HCT116 (cell line): ENCODE results near the gene GNLY. TPM values are rescaled to one million over a fixed set of nuclear protein-coding genes. Genes with fewer than 3 reads are reported as not detected.

Source experiments
- ATAC-seq: fragments of 200-7000 bp; cut with Tn5 transposase; 2 replicates; pipeline ENCODE4 v1.9.1; 2020; ENCODE audit warnings: mild to moderate bottlenecking, moderate library complexity
- BruUV-seq: library from RNA; stranded (reverse); fragments of 400-500 nt; replicated peaks from 2 replicates; lab custom pipeline; 2021; lab: Mats Ljungman, UMichigan
- CTCF ChIA-PET: fragments of 300-600 bp; sonication (Branson Sonifier 250); formaldehyde crosslinking; loops from one replicate; lab custom pipeline; 2021; ENCODE audit warnings: antibody characterized with exemption; lab: Charles Lee
- POLR2A ChIA-PET: fragments of 300-600, 350-600 bp; sonication (Branson Sonifier 250); formaldehyde crosslinking; loops from one replicate; lab custom pipeline; 2021; ENCODE audit warnings: antibody characterized with exemption; lab: Charles Lee
- RAD21 ChIA-PET, 2 experiments: fragments of 300-600 bp; sonication (Branson Sonifier 250); formaldehyde crosslinking; loops; one replicate each; lab custom pipeline; 2023; ENCODE audit warnings: low total read pairs in 2 of 2; ENCODE audit not compliant: uncharacterized antibody in 2 of 2, unreplicated experiment in 2 of 2, low non-redundant PET in 1 of 2; lab: Charles Lee
- DNase-seq: peaks from one replicate; pipeline ENCODE4 v3.0.0-alpha.2; 2010; ENCODE audit warnings: low read depth, low spot score
- H2AFZ ChIP-seq: fragments of 200-600 bp; shearing (Covaris generic), sonication (generic); 2 replicates; pipeline ENCODE4 v1.6.1; 2017; ENCODE audit warnings: low read depth, mixed run types, mixed read lengths, antibody characterized with exemption, low read length; ENCODE audit not compliant: poor library complexity, severe bottlenecking
- H3K27ac ChIP-seq: 2 replicates; pipeline ENCODE4 v1.5.1; 2012; ENCODE audit warnings: low read depth, low read length
- H3K27me3 ChIP-seq: fragments of 200-600 bp; sonication (generic); 2 replicates; pipeline ENCODE4 v1.6.1; 2016; ENCODE audit warnings: mixed run types, low read length, mixed read lengths; ENCODE audit not compliant: insufficient read depth
- H3K36me3 ChIP-seq, 2 experiments: fragments of 200-500 bp in 1 of 2; fragments of 200-600 bp in 1 of 2; sonication (Bioruptor generic) in 1 of 2; sonication (generic) in 1 of 2; 2 replicates each; pipeline versions ENCODE4 v1.5.1 to v1.6.1; 2014 to 2016; ENCODE audit warnings: low read length in 2 of 2, inconsistent platforms in 1 of 2, mixed read lengths in 1 of 2, mixed run types in 1 of 2; ENCODE audit not compliant: insufficient read depth in 2 of 2, control insufficient read depth in 1 of 2
- H3K4me1 ChIP-seq, 2 experiments: fragments of 200-600 bp in 1 of 2; sonication (generic) in 1 of 2; 2 replicates each; pipeline versions ENCODE4 v1.5.1 to v1.6.1; 2012 to 2017; ENCODE audit warnings: low read length in 2 of 2, inconsistent platforms in 1 of 2, mild to moderate bottlenecking in 1 of 2, mixed read lengths in 1 of 2, mixed run types in 1 of 2, moderate library complexity in 1 of 2; ENCODE audit not compliant: insufficient read depth in 2 of 2, control insufficient read depth in 1 of 2
- H3K4me2 ChIP-seq: fragments of 200-600 bp; sonication (generic); 2 replicates; pipeline ENCODE4 v1.6.1; 2017; ENCODE audit warnings: mixed run types, low read length, mixed read lengths
- H3K4me3 ChIP-seq, 2 experiments: fragments of 200-600 bp in 1 of 2; sonication (generic) in 1 of 2; replicated peaks in 1 of 2; 2 replicates each; pipeline ENCODE4 v1.5.1; 2011 to 2016; ENCODE audit warnings: low read length in 2 of 2, control low read depth in 1 of 2, low read depth in 1 of 2, mild to moderate bottlenecking in 1 of 2, mixed read lengths in 1 of 2, mixed run types in 1 of 2
- H3K79me2 ChIP-seq: fragments of 200-600 bp; sonication (generic); 2 replicates; pipeline ENCODE4 v1.6.1; 2017; ENCODE audit warnings: mild to moderate bottlenecking, mixed run types, low read length, moderate library complexity, mixed read lengths; ENCODE audit not compliant: insufficient read depth
- H3K9ac ChIP-seq: fragments of 200-600 bp; sonication (generic); 2 replicates; pipeline ENCODE4 v1.6.1; 2016; ENCODE audit warnings: low read length, mixed read lengths
- H3K9me2 ChIP-seq: fragments of 200-600 bp; sonication (generic), shearing (Covaris generic); 2 replicates; pipeline ENCODE4 v1.6.1; 2017; ENCODE audit warnings: mixed run types, mild to moderate bottlenecking, moderate library complexity; ENCODE audit not compliant: insufficient read depth
- H3K9me3 ChIP-seq, 2 experiments: fragments of 200-500 bp in 1 of 2; fragments of 200-600 bp in 1 of 2; sonication (Bioruptor generic) in 1 of 2; sonication (generic) in 1 of 2; 2 replicates each; pipeline ENCODE4 v1.6.1; 2014 to 2017; ENCODE audit warnings: low read length in 2 of 2, mixed read lengths in 2 of 2, inconsistent platforms in 1 of 2, low read depth in 1 of 2, mild to moderate bottlenecking in 1 of 2, mixed run types in 1 of 2, moderate library complexity in 1 of 2; ENCODE audit not compliant: control insufficient read depth in 1 of 2, insufficient read depth in 1 of 2
- H4K20me1 ChIP-seq: fragments of 200-600 bp; sonication (generic), shearing (Covaris generic); 2 replicates; pipeline ENCODE4 v1.6.1; 2017; ENCODE audit warnings: mixed run types, mild to moderate bottlenecking, moderate library complexity; ENCODE audit not compliant: insufficient read depth
- POLR2AphosphoS5 ChIP-seq: IDR thresholded peaks from 2 replicates; pipeline ENCODE4 v1.6.1; 2011; ENCODE audit warnings: mild to moderate bottlenecking, low read depth, low read length, moderate library complexity
- SIN3A ChIP-seq: IDR thresholded peaks from 2 replicates; pipeline ENCODE4 v1.6.1; 2012; ENCODE audit warnings: low read depth
- ZFX ChIP-seq: fragments of 450-650 bp; IDR thresholded peaks from 2 replicates; pipeline ENCODE4 v1.6.1; 2017
- intact Hi-C: fragments of 100-400 bp; cut with micrococcal nuclease; formaldehyde crosslinking; loops from 2 replicates; pipeline ENCODE4 v1.10.0; 2022
- total RNA-seq: library from RNA; stranded (reverse); gene quantifications from one replicate; pipeline ENCODE4 v1.2.1, GENCODE V29; 2021; ENCODE audit not compliant: unreplicated experiment
- TF ChIP-seq, protein P1 (sequence below): IDR thresholded peaks from 2 replicates; pipeline ENCODE4 v1.6.1; 2012
- TF ChIP-seq, protein P2 (sequence below): IDR thresholded peaks from 2 replicates; pipeline ENCODE4 v1.6.1; 2011; ENCODE audit warnings: mild to moderate bottlenecking, low read length, moderate library complexity; ENCODE audit not compliant: insufficient replicate concordance; ENCODE audit errors: extremely low read depth
- TF ChIP-seq, protein P3 (sequence below): IDR thresholded peaks from 2 replicates; pipeline ENCODE4 v1.6.1; 2012; ENCODE audit warnings: low read depth
- TF ChIP-seq, protein P4 (sequence below), 3 experiments: fragments of 200-600 bp in 1 of 3; sonication (generic) in 1 of 3; IDR thresholded peaks in 2 of 3; conservative IDR thresholded peaks in 1 of 3; 2 replicates each; pipeline ENCODE4 v1.5.1; 2012 to 2017; ENCODE audit warnings: low read depth in 2 of 3, low read length in 2 of 3, antibody characterized with exemption in 1 of 3, borderline replicate concordance in 1 of 3, control low read depth in 1 of 3, mild to moderate bottlenecking in 1 of 3, mixed read lengths in 1 of 3, mixed run types in 1 of 3, moderate library complexity in 1 of 3; ENCODE audit not compliant: insufficient read depth in 1 of 3

GNLY gene
- total RNA-seq, 1 experiment from 2014 or later: 0.74 TPM

DNA sequence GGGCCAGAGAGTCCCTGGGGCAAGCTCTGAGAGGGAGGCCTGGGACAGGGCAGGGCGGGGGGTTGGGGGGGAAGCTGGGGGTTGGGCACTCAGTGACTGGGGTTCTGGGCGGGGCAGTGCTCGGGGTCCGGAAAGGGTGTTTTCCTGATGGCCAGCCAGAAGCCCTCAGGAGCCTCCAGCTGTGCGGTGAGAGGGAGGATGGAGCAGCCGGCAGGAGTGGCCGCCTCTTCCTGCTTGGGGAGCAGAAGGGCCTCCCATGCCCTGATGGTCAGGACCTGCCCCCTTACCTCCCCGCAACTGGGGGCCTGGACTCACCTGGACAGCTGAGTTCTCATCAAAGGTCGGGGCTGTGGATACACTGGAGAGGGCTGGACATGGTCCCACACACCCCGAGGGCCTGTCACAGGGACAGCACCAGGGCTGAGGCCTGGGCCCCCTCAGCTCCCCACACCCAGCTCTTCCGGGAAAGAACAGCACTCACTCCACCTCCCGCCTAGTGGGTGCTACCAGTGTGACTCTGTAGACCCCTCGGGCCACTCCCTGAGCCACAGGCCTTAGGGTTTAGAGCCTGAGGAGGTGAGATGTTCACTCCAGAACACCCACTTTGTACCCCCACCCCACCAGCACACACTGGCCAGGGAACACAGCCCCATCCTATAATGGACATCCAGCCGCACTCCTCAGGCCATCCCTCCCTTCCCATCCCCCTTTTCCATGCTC, 32.9 kb upstream of the GNLY start:
- Histone ChIP-seq H3K4me3 (no peak overlapping the region), H3K27me3 (no peaks in the 10 kb centered on the region), H3K9me2 (no peaks in the 10 kb centered on the region), H3K9me3 (no peaks in the 10 kb centered on the region)
- RAD21 ChIA-PET: no interaction called here
- intact Hi-C loops: no loop called here
- TF ChIP-seq, protein P1, sequence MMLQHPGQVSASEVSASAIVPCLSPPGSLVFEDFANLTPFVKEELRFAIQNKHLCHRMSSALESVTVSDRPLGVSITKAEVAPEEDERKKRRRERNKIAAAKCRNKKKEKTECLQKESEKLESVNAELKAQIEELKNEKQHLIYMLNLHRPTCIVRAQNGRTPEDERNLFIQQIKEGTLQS: no peak
- TF ChIP-seq ZFX (no peak), SIN3A (no peak), POLR2AphosphoS5 (no peak)
- TF ChIP-seq, protein P2, sequence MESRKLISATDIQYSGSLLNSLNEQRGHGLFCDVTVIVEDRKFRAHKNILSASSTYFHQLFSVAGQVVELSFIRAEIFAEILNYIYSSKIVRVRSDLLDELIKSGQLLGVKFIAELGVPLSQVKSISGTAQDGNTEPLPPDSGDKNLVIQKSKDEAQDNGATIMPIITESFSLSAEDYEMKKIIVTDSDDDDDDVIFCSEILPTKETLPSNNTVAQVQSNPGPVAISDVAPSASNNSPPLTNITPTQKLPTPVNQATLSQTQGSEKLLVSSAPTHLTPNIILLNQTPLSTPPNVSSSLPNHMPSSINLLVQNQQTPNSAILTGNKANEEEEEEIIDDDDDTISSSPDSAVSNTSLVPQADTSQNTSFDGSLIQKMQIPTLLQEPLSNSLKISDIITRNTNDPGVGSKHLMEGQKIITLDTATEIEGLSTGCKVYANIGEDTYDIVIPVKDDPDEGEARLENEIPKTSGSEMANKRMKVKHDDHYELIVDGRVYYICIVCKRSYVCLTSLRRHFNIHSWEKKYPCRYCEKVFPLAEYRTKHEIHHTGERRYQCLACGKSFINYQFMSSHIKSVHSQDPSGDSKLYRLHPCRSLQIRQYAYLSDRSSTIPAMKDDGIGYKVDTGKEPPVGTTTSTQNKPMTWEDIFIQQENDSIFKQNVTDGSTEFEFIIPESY: no peak
- TF ChIP-seq, protein P3, sequence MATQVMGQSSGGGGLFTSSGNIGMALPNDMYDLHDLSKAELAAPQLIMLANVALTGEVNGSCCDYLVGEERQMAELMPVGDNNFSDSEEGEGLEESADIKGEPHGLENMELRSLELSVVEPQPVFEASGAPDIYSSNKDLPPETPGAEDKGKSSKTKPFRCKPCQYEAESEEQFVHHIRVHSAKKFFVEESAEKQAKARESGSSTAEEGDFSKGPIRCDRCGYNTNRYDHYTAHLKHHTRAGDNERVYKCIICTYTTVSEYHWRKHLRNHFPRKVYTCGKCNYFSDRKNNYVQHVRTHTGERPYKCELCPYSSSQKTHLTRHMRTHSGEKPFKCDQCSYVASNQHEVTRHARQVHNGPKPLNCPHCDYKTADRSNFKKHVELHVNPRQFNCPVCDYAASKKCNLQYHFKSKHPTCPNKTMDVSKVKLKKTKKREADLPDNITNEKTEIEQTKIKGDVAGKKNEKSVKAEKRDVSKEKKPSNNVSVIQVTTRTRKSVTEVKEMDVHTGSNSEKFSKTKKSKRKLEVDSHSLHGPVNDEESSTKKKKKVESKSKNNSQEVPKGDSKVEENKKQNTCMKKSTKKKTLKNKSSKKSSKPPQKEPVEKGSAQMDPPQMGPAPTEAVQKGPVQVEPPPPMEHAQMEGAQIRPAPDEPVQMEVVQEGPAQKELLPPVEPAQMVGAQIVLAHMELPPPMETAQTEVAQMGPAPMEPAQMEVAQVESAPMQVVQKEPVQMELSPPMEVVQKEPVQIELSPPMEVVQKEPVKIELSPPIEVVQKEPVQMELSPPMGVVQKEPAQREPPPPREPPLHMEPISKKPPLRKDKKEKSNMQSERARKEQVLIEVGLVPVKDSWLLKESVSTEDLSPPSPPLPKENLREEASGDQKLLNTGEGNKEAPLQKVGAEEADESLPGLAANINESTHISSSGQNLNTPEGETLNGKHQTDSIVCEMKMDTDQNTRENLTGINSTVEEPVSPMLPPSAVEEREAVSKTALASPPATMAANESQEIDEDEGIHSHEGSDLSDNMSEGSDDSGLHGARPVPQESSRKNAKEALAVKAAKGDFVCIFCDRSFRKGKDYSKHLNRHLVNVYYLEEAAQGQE: no peak
- TF ChIP-seq, protein P4, sequence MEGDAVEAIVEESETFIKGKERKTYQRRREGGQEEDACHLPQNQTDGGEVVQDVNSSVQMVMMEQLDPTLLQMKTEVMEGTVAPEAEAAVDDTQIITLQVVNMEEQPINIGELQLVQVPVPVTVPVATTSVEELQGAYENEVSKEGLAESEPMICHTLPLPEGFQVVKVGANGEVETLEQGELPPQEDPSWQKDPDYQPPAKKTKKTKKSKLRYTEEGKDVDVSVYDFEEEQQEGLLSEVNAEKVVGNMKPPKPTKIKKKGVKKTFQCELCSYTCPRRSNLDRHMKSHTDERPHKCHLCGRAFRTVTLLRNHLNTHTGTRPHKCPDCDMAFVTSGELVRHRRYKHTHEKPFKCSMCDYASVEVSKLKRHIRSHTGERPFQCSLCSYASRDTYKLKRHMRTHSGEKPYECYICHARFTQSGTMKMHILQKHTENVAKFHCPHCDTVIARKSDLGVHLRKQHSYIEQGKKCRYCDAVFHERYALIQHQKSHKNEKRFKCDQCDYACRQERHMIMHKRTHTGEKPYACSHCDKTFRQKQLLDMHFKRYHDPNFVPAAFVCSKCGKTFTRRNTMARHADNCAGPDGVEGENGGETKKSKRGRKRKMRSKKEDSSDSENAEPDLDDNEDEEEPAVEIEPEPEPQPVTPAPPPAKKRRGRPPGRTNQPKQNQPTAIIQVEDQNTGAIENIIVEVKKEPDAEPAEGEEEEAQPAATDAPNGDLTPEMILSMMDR (IDR thresholded peaks at IDR 0.05 in 2 of 3, conservative IDR thresholded peaks at IDR 0.05 in 1 of 3; ENCODE audit: borderline replicate concordance in 1 of 3, insufficient read depth in 1 of 3, low read depth in 2 of 3, low read length in 2 of 3): no peak
- TF ChIP-seq, all 23 proteins: peak for 0
- no peaks in the 10 kb centered on the region; a peak in 1 of 4 replicates for H3K36me3 ChIP-seq
- DNase-seq: no peak
- H4K20me1 ChIP-seq: no peaks in the 10 kb centered on the region
- no peak overlapping the region for H3K9ac ChIP-seq
- H2AFZ ChIP-seq: no peak overlapping the region
- no peak for ATAC-seq
- BruUV-seq: no TSS peak
- no peaks in the 10 kb centered on the region for H3K79me2 ChIP-seq
- no peak overlapping the region for H3K4me2 ChIP-seq
- ChIA-PET CTCF (no interaction called here), POLR2A (no interaction called here)
- H3K27ac ChIP-seq: no peak overlapping the region
- peaks cover 0 to 15% of the 10 kb centered on the region in 2 experiments; a peak in 2 of 4 replicates for H3K4me1 ChIP-seq
